GM12865 (cell line): ENCODE results near the gene RASA1.

Experiments used
- DNase-seq: peaks from one replicate; pipeline ENCODE4 v3.0.0; 2010; ENCODE audit warnings: low read depth
- H3K4me3 ChIP-seq: 2 replicates; pipeline ENCODE4 v1.5.1; 2011; ENCODE audit warnings: mild to moderate bottlenecking, low read depth, low read length, control low read depth
- CTCF ChIP-seq: IDR thresholded peaks from 2 replicates; pipeline ENCODE4 v1.5.1; 2011; ENCODE audit warnings: low read length, control low read depth, low read depth, inconsistent platforms; ENCODE audit not compliant: insufficient read depth; ENCODE audit errors: missing control alignments

The RASA1 gene

GRCh38 chr5:87322381-87322780 lies 54.7 kb downstream of the RASA1 start:
- TF ChIP-seq CTCF, result no peak
- H3K4me3 ChIP-seq, result no peak overlapping the region
- DNase-seq, result no peak

- TF ChIP-seq CTCF, result no peak
These were observed 60.3 kb downstream of the RASA1 start for GRCh38 chr5:87327998-87328397.

DNA sequence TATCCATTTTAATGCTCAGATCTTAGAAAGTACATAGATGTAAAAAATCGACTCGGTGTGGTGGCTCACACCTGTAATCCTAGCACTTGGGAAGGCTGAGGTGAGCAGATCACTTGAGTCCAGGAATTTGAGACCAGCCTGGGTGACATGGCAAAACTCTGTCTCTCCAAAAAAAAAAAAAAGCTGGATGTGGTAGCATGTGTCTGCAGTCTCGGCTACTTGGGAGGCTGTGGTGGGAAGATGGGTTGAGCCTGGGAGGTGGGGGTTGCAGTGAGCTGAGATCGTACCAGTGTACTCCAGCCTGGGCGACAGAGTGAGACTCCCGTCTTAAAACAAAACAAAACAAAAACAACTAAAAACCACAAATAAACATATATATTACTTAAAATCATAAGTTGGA lies 61.4 kb downstream of the RASA1 start:
- no peak for TF ChIP-seq CTCF
- H3K4me3 ChIP-seq, result no peak overlapping the region
- DNase-seq, result no peak

More at GRCh38 chr5:87327998-87328397, 60.3 kb downstream of the RASA1 start:
- no peak for DNase-seq
- H3K4me3 ChIP-seq, result no peak overlapping the region

- no peak for DNase-seq
- TF ChIP-seq CTCF, result no peak
- H3K4me3 ChIP-seq, result no peak overlapping the region
These were observed 72.3 kb downstream of the RASA1 start for GRCh38 chr5:87339986-87340385.

GRCh38 chr5:87340716-87341115 lies 73.0 kb downstream of the RASA1 start:
- no peak overlapping the region; the same call in 1 of the 2 replicates for H3K4me3 ChIP-seq
- DNase-seq, result peak; percentile 90

DNA sequence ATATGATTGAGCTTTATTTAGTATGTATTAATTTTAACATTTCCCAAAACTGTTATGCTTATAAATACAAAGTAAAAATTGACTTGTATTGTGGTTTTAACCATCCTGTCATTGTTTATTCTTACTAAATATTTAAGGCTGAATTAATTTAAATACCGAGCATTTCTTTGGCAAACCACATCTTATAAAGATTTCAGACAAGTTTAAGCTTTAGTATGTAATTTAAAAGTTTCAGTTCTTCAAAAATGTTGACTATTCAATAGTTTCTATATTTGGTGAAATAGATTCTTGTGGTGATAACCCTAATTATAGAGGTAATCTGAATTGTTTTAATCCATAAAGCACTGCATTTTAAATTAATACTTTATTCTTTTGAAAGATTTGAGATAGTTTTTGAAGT lies 79.6 kb downstream of the RASA1 start:
- no peak for DNase-seq
- no peak for TF ChIP-seq CTCF
- H3K4me3 ChIP-seq, result no peak overlapping the region

More at GRCh38 chr5:87340716-87341115, 73.0 kb downstream of the RASA1 start:
- TF ChIP-seq CTCF, result no peak

GRCh38 chr5:87347841-87348240 lies 80.2 kb downstream of the RASA1 start:
- DNase-seq, result no peak
- no peak overlapping the region for H3K4me3 ChIP-seq
- no peak for TF ChIP-seq CTCF
